ENCODE results near the gene IPCEF1.

DNA sequence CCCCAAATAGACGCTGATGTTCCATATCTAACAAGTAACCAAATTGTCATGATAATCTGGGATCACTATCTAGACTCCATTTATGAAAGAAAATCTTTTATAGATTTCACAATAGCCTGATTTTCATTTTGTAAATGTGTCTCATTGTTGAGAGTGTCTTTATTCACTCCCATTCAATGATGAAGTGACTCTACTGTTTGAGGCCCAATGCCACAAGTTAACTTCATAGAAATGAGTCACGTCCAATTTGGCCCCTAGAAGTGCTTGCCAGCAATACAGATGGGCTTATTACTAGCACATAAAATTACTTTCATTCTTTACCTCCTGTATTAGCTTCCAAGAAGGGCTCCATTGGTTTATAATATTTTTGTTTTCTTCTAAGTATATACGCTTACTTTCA is 6.3 kb downstream of the IPCEF1 start:
- TF ChIP-seq, protein P1, sequence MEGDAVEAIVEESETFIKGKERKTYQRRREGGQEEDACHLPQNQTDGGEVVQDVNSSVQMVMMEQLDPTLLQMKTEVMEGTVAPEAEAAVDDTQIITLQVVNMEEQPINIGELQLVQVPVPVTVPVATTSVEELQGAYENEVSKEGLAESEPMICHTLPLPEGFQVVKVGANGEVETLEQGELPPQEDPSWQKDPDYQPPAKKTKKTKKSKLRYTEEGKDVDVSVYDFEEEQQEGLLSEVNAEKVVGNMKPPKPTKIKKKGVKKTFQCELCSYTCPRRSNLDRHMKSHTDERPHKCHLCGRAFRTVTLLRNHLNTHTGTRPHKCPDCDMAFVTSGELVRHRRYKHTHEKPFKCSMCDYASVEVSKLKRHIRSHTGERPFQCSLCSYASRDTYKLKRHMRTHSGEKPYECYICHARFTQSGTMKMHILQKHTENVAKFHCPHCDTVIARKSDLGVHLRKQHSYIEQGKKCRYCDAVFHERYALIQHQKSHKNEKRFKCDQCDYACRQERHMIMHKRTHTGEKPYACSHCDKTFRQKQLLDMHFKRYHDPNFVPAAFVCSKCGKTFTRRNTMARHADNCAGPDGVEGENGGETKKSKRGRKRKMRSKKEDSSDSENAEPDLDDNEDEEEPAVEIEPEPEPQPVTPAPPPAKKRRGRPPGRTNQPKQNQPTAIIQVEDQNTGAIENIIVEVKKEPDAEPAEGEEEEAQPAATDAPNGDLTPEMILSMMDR (IDR thresholded peaks at IDR 0.05; ENCODE audit: poor library complexity, severe bottlenecking), result no peak
- TF ChIP-seq, protein P2, sequence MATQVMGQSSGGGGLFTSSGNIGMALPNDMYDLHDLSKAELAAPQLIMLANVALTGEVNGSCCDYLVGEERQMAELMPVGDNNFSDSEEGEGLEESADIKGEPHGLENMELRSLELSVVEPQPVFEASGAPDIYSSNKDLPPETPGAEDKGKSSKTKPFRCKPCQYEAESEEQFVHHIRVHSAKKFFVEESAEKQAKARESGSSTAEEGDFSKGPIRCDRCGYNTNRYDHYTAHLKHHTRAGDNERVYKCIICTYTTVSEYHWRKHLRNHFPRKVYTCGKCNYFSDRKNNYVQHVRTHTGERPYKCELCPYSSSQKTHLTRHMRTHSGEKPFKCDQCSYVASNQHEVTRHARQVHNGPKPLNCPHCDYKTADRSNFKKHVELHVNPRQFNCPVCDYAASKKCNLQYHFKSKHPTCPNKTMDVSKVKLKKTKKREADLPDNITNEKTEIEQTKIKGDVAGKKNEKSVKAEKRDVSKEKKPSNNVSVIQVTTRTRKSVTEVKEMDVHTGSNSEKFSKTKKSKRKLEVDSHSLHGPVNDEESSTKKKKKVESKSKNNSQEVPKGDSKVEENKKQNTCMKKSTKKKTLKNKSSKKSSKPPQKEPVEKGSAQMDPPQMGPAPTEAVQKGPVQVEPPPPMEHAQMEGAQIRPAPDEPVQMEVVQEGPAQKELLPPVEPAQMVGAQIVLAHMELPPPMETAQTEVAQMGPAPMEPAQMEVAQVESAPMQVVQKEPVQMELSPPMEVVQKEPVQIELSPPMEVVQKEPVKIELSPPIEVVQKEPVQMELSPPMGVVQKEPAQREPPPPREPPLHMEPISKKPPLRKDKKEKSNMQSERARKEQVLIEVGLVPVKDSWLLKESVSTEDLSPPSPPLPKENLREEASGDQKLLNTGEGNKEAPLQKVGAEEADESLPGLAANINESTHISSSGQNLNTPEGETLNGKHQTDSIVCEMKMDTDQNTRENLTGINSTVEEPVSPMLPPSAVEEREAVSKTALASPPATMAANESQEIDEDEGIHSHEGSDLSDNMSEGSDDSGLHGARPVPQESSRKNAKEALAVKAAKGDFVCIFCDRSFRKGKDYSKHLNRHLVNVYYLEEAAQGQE (IDR thresholded peaks at IDR 0.05; ENCODE audit: borderline replicate concordance), result no peak
